LNCaP clone FGC (cell line): ENCODE data around the gene VSIG1.

Experiments
- DNase-seq: peaks from one replicate; pipeline ENCODE4 v3.0.0-alpha.2; 2011; ENCODE audit warnings: low read depth
- H3K4me3 ChIP-seq: 2 replicates; pipeline ENCODE4 v1.5.1; 2011; ENCODE audit warnings: mild to moderate bottlenecking, low read depth, low read length, control low read depth
- TF ChIP-seq, protein P1 (sequence below): IDR thresholded peaks from 2 replicates; pipeline ENCODE4 v1.5.1; 2012; ENCODE audit warnings: mild to moderate bottlenecking; ENCODE audit not compliant: control insufficient read depth, insufficient read depth; ENCODE audit errors: extremely low read depth

VSIG1 gene

GRCh38 chrX:108044554-108045256, at the start of gene VSIG1:
Gene VSIG1, plus strand, starts transcription at chrX:108045065. Its CDS starts 66 bp downstream, at chrX:108045131.
- no peak for DNase-seq
- TF ChIP-seq, protein P1, sequence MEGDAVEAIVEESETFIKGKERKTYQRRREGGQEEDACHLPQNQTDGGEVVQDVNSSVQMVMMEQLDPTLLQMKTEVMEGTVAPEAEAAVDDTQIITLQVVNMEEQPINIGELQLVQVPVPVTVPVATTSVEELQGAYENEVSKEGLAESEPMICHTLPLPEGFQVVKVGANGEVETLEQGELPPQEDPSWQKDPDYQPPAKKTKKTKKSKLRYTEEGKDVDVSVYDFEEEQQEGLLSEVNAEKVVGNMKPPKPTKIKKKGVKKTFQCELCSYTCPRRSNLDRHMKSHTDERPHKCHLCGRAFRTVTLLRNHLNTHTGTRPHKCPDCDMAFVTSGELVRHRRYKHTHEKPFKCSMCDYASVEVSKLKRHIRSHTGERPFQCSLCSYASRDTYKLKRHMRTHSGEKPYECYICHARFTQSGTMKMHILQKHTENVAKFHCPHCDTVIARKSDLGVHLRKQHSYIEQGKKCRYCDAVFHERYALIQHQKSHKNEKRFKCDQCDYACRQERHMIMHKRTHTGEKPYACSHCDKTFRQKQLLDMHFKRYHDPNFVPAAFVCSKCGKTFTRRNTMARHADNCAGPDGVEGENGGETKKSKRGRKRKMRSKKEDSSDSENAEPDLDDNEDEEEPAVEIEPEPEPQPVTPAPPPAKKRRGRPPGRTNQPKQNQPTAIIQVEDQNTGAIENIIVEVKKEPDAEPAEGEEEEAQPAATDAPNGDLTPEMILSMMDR = no peak
- H3K4me3 ChIP-seq = no peak within 1 kb of the TSS

GRCh38 chrX:107996124-107996523, 48.7 kb upstream of the VSIG1 start:
- TF ChIP-seq, protein P1 = no peak
- no peak for DNase-seq
- no peak overlapping the region for H3K4me3 ChIP-seq

DNA sequence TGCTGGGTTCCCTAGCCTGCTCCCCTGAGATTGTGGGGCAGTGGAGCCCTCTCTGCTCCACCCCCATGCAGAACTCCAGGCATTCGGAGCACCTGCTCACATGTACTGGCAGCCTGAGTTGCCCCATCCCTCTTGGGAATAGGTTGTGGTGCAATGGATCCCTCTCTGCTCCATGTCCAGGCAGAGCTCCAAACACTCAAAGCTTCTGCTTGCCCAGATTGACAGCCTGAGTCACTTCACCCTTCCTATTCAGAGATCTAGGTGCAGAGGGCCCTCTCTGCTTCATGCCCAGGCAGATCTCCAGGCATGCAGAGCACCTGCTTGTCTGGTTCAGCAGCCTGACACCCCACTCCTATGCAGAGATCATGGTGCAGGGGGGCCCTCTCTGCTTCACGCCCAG, 44.1 kb upstream of the VSIG1 start:
- no peak overlapping the region for H3K4me3 ChIP-seq
- TF ChIP-seq, protein P1 = no peak
- DNase-seq = no peak

GRCh38 chrX:108001218-108001814, 43.5 kb upstream of the VSIG1 start:
- DNase-seq = peak; percentile 66

GRCh38 chrX:108018656-108019381, 26.0 kb upstream of the VSIG1 start:
- TF ChIP-seq, protein P1 = no peak
- no peak for DNase-seq
- H3K4me3 ChIP-seq = no peak overlapping the region

More at GRCh38 chrX:108001218-108001814, 43.5 kb upstream of the VSIG1 start:
- TF ChIP-seq, protein P1 = peak; percentile 70
- no peak overlapping the region for H3K4me3 ChIP-seq

DNA sequence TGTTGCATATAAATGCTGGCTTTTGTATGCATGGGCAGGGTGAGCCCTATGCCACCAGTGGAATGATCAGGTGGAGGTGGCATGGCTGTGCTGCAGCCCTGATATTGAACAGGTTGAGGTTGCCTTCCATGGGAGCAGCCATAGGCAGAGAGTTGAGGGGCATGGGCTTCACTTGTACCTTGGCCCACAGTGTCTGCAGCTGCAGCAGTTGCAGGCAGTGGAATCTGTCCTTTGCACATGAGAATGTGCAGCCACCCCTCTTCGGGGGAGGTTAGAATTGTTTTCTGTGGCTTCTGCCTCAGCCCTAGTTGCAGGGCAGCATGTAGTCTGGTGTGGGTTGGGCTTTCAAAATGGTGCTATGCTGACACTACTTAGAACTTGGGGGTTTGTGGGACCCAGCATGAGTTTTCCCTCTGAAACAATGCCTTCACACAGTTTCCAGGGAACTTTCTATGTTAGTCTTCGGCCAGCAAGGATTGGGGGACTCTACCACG, 25.4 kb upstream of the VSIG1 start:
- TF ChIP-seq, protein P1 = no peak
- no peak overlapping the region for H3K4me3 ChIP-seq
- no peak for DNase-seq
